Measurements from ENCODE around the gene AK4. TPM values are rescaled to one million over a fixed set of nuclear protein-coding genes. Genes with fewer than 3 reads are reported as not detected.

AK4 gene
- total and polyA plus RNA-seq, 2 of the 4 experiments (the other 2 are of a cell fraction): 12.4 to 30.3 TPM

DNA sequence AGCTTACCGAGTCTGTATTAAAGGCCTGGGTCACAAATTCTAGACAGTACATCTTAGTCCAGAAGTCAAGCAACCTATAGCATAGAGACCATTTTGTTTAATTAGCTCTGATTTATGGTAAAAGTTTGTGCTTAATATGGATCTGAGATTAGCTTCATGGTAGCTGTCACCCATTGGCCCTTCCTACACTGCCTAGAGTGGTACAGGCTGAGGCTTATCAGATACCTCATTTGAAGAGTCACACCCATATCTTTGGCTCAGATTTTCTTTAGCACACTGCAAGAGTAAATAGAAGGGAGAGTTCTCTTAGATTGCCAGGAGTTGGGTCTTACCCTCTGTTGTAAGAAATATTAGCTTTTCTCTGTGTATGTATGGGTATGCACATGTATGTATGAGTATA lies 3.6 kb downstream of the AK4 start:
- dilution Hi-C loops (cut with HindIII; ENCODE audit: low sequenced_read_pairs, unreplicated experiment) (no loop called here), in situ Hi-C loops (cut with MboI; ENCODE audit: low sequenced_read_pairs) (no loop called here), intact Hi-C loops (cut with micrococcal nuclease) (no loop called here)
- ChIA-PET CTCF (no interaction called here), POLR2A (ENCODE audit: unreplicated experiment) (no interaction called here)
- WGBS, 2 experiments (ENCODE audit: extremely low coverage in 2 of 2, insufficient read length in 1 of 2): no CpG with 5 or more reads among the region's 1 CpG
- TF ChIP-seq SMC3 (IDR thresholded peaks at IDR 0.05; ENCODE audit: low read depth, low read length) (no peak), RAD21 (IDR thresholded peaks at IDR 0.05; ENCODE audit: low read length) (no peak), CEBPB (IDR thresholded peaks at IDR 0.05; ENCODE audit: low read depth, low read length) (no peak), POLR2A (IDR thresholded peaks at IDR 0.05; ENCODE audit: low read depth, low read length) (no peak), MAFK (IDR thresholded peaks at IDR 0.05; ENCODE audit: low read depth, low read length) (no peak)
- Histone ChIP-seq H3K36me3 (ENCODE audit: control insufficient read depth, insufficient read depth, low read length) (no peaks in the 10 kb centered on the region), H3K4me1 (ENCODE audit: control insufficient read depth, insufficient read depth, low read length) (no peaks in the 10 kb centered on the region; the same call in 1 of the 2 replicates), H2BK120ac (ENCODE audit: low read depth, low read length) (no peak overlapping the region), H2BK5ac (ENCODE audit: low read depth, low read length, poor library complexity, severe bottlenecking) (no peak overlapping the region), H2AFZ (replicated peaks; ENCODE audit: low read length, poor library complexity) (no peak overlapping the region), H4K20me1 (ENCODE audit: insufficient read depth, low read length) (no peaks in the 10 kb centered on the region; the same call in none of the 2 replicates), H3K9ac (ENCODE audit: low read depth, low read length) (no peak overlapping the region), H3K4ac (ENCODE audit: low read depth, low read length) (no peak overlapping the region), H3K9me3 (ENCODE audit: control insufficient read depth, insufficient read depth, low read length) (no peaks in the 10 kb centered on the region), H4K8ac (ENCODE audit: low read depth in 2 of 2, low read length in 2 of 2) (no peak overlapping the region), H3K56ac (ENCODE audit: extremely low read depth, insufficient read depth, low read length) (no peak overlapping the region), H4K5ac (ENCODE audit: low read depth, low read length) (no peak overlapping the region), H3K14ac (replicated peaks; ENCODE audit: low read depth, low read length) (no peak overlapping the region), H3K4me3 (ENCODE audit: insufficient read depth, low read depth, low read length) (no peak overlapping the region), H2BK20ac (ENCODE audit: low read depth, low read length) (no peak overlapping the region), H2AK5ac (ENCODE audit: low read depth, low read length) (no peak overlapping the region), H2AK9ac (replicated peaks; ENCODE audit: low read depth, low read length, poor library complexity) (no peak overlapping the region), H3K27ac (ENCODE audit: insufficient read depth, low read length) (no peak overlapping the region), H3K4me2 (ENCODE audit: low read depth, low read length) (no peak overlapping the region), H3K23ac (ENCODE audit: low read depth, low read length) (no peak overlapping the region), H3K9me1 (ENCODE audit: insufficient read depth, low read length) (no peaks in the 10 kb centered on the region), H3K27me3 (ENCODE audit: control insufficient read depth, insufficient read depth, low read length) (peaks cover 15% of the 10 kb centered on the region), H2BK15ac (ENCODE audit: low read depth, low read length) (no peak overlapping the region), H3K18ac (ENCODE audit: low read depth, low read length) (no peak overlapping the region), H3K79me1 (ENCODE audit: low read depth in 1 of 2, low read length in 2 of 2) (peaks cover 0 to 14% of the 10 kb centered on the region in 2 experiments; a peak in 1 of 4 replicates), H4K91ac (ENCODE audit: insufficient read depth, low read depth, low read length) (no peak overlapping the region)
- no peak for ATAC-seq (ENCODE audit: low read depth)
- no TSS peak for BruUV-seq (replicated peaks)
- DNase-seq: no peak

Measured in IMR-90 (cell line).